Lower leg skin (tissue), 3 donors: Measurements from ENCODE around the gene MAP1LC3B2.

Experiments used
- POLR2A ChIP-seq, 2 donors: fragments of 450-650 bp; IDR thresholded peaks; one replicate each; pipeline ENCODE4 v1.6.1; 2016 to 2017; ENCODE audit warnings: antibody characterized with exemption in 2 of 2, mild to moderate bottlenecking in 1 of 2, moderate library complexity in 1 of 2
- TF ChIP-seq, protein P1 (sequence below), 3 donors: fragments of 450-650 bp; IDR thresholded peaks; one replicate each; pipeline ENCODE4 v1.5.1; 2016; ENCODE audit warnings: antibody characterized with exemption in 3 of 3, mild to moderate bottlenecking in 3 of 3, moderate library complexity in 2 of 3

DNA sequence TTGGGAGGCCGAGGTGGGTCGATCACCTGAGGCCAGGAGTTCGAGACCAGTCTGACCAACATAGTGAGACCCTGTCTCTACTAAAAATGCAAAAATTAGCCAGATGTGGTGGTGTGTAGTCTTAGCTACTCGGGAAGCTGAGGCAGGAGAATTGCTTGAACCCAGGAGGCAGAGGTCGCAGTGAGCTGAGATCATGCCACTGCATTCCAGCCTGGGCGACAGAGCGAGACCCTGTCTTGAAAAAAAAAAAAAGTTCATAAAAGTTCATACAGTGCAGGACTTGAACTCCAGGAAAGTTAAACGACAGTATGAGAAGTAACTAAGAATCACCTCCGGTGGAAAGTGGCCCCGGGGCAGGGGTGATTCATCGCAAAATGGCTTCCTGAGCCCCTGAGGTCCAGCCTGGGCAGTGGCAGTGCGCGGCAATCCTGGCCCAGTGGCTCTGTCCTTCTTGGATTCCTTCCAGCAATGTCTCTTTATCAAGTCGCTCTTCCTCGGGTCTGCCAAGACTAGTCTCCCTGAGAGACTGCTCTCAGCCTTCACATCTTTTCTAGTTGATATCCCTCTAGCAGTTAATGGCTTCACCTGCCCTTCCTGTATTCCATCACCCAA is 16.7 kb upstream of the MAP1LC3B2 start:
- TF ChIP-seq, protein P1, sequence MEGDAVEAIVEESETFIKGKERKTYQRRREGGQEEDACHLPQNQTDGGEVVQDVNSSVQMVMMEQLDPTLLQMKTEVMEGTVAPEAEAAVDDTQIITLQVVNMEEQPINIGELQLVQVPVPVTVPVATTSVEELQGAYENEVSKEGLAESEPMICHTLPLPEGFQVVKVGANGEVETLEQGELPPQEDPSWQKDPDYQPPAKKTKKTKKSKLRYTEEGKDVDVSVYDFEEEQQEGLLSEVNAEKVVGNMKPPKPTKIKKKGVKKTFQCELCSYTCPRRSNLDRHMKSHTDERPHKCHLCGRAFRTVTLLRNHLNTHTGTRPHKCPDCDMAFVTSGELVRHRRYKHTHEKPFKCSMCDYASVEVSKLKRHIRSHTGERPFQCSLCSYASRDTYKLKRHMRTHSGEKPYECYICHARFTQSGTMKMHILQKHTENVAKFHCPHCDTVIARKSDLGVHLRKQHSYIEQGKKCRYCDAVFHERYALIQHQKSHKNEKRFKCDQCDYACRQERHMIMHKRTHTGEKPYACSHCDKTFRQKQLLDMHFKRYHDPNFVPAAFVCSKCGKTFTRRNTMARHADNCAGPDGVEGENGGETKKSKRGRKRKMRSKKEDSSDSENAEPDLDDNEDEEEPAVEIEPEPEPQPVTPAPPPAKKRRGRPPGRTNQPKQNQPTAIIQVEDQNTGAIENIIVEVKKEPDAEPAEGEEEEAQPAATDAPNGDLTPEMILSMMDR (IDR thresholded peaks at IDR 0.05): no peak
- no peak for TF ChIP-seq POLR2A (IDR thresholded peaks at IDR 0.05)
